ENCODE data around the gene KLK10. TPM values are rescaled to one million over a fixed set of nuclear protein-coding genes. Genes with fewer than 3 reads are reported as not detected.

Gene KLK10
- polyA plus RNA-seq, 1 experiment, result not detected

DNA sequence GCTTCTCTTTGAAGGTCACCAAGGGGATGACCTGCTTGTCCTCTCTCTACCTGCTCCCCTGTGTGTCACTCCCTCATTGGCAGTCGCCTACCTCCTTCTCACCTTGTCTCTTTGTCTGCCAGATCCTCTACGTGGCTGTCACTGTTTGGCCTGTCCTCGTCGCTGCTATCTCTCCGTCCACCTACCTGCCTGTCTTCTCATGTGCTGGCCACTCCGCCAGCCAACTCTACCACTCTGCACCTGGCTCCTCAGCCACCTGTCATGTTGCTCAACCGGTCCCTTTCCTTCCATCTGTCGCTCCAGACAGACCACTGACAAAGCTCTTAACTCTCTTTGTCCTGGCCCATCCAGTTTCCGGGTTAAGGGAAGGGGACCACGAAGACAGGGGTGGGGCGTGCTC lies 15.2 kb upstream of the KLK10 start, which contains the start of gene KLK12:
TSS of gene KLK12 (minus strand) at position 299 of the 400 bp plus-strand sequence. CDS start 381 bp downstream, outside the sequence.
- Histone ChIP-seq H3K27ac (ENCODE audit: low read depth, low read length) (no peak within 1 kb of the TSS), H3K4me3 (ENCODE audit: low read depth, low read length) (no peak within 1 kb of the TSS), H3K9me3 (ENCODE audit: control insufficient read depth, insufficient read depth, low read length) (peaks cover 16% of the 10 kb centered on the region), H3K27me3 (ENCODE audit: control insufficient read depth, insufficient read depth, low read length) (no peaks in the 10 kb centered on the region)
- POLR2A ChIA-PET, result no interaction called here
- CTCF ChIA-PET, result no interaction called here
- TF ChIP-seq, protein P1, sequence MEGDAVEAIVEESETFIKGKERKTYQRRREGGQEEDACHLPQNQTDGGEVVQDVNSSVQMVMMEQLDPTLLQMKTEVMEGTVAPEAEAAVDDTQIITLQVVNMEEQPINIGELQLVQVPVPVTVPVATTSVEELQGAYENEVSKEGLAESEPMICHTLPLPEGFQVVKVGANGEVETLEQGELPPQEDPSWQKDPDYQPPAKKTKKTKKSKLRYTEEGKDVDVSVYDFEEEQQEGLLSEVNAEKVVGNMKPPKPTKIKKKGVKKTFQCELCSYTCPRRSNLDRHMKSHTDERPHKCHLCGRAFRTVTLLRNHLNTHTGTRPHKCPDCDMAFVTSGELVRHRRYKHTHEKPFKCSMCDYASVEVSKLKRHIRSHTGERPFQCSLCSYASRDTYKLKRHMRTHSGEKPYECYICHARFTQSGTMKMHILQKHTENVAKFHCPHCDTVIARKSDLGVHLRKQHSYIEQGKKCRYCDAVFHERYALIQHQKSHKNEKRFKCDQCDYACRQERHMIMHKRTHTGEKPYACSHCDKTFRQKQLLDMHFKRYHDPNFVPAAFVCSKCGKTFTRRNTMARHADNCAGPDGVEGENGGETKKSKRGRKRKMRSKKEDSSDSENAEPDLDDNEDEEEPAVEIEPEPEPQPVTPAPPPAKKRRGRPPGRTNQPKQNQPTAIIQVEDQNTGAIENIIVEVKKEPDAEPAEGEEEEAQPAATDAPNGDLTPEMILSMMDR (IDR thresholded peaks at IDR 0.05; ENCODE audit: low read depth, low read length), result no peak
- no peak for DNase-seq (ENCODE audit: low read depth, low spot score)

DNA sequence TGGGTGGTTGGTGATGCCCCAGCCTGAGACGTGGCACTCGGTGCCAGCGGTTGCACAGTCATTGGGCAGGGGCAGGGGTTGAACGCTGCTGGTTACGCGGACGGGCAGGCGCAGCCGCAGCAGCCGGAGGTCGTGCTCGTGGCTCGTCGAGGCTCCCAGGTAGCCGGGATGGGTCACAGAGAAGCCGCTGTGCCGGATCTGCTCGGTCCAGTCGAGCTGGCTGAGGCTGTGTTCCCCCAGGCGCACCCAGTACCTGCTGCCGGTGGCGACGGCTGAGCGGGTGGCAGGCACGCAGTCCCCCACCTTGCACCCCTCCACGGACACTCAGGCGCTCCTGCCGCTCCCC lies 12.3 kb upstream of the KLK10 start:
- ChIA-PET POLR2A (no interaction called here), CTCF (interaction anchor here (1.1 kb wide), 1 partner anchor 11 kb away, joined by 4 read pairs; no protein-coding TSS in a partner anchor)
- TF ChIP-seq, protein P1 (IDR thresholded peaks at IDR 0.05; ENCODE audit: low read depth, low read length), result no peak
- Histone ChIP-seq H3K4me3 (ENCODE audit: low read depth, low read length) (no peak overlapping the region), H3K27me3 (ENCODE audit: control insufficient read depth, insufficient read depth, low read length) (no peaks in the 10 kb centered on the region), H3K27ac (ENCODE audit: low read depth, low read length) (no peak overlapping the region), H3K9me3 (ENCODE audit: control insufficient read depth, insufficient read depth, low read length) (peaks cover 16% of the 10 kb centered on the region)
- no peak for DNase-seq (ENCODE audit: low read depth, low spot score)

DNA sequence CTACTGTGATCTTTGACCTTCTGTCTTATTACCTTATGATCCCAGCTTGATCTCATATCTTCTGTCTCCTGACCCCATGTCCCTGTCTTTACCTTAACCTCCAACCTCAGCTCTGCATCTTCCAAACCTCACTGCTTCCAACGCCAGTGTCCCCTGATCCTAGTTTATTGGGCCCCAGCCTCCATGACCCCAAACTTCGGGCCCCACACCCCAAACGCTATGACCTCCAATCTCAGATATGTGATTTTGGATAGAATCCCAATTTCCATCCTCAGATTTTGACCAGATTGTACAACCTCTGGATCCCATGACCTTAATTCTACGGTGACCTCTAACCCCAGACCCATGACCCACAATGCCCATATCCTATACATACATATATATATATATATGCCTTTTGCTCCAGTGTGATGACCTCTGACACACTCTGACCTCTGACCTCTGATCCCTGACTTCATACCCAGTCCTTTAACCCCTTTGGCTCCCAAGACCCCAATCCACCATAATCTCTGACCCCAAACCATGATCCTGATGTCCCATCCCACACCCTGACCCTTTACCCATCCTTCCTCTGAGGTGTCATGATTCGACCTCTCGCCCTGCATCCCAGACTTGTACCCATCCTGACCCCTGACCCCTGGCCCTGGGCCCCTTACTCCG lies 11.8 kb upstream of the KLK10 start:
- POLR2A ChIA-PET, result no interaction called here
- TF ChIP-seq, protein P1 (IDR thresholded peaks at IDR 0.05; ENCODE audit: low read depth, low read length), result no peak
- Histone ChIP-seq H3K27ac (ENCODE audit: low read depth, low read length) (no peak overlapping the region), H3K9me3 (ENCODE audit: control insufficient read depth, insufficient read depth, low read length) (peaks cover 16% of the 10 kb centered on the region), H3K4me3 (ENCODE audit: low read depth, low read length) (no peak overlapping the region), H3K27me3 (ENCODE audit: control insufficient read depth, insufficient read depth, low read length) (no peaks in the 10 kb centered on the region)
- DNase-seq (ENCODE audit: low read depth, low spot score), result no peak
- CTCF ChIA-PET, result no interaction called here

DNA sequence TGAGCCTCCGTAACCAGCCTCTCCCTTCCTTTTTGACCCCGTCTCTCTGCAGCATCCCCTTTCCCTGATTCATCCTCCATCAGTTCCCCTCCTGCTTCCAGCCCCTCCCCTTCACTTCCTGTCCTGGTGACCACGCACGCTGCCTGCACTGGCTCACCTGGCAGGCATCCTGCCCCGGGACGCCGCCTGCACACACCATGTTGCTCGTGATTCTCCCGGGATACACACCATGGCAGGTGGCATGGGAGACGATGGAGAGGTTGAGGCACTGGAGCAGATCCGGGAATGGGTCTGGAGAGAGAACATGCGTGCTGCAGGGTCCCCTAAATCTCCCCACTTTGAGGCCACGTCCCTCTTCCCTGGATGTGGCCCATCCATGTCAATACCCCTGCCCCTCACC lies 11.1 kb upstream of the KLK10 start:
- H3K9me3 ChIP-seq (ENCODE audit: control insufficient read depth, insufficient read depth, low read length), result peaks cover 16% of the 10 kb centered on the region
- DNase-seq (ENCODE audit: low read depth, low spot score), result no peak
- ChIA-PET CTCF (no interaction called here), POLR2A (no interaction called here)
- no peaks in the 10 kb centered on the region for H3K27me3 ChIP-seq (ENCODE audit: control insufficient read depth, insufficient read depth, low read length)
- TF ChIP-seq, protein P1 (IDR thresholded peaks at IDR 0.05; ENCODE audit: low read depth, low read length), result no peak
- H3K27ac ChIP-seq (ENCODE audit: low read depth, low read length), result no peak overlapping the region
- H3K4me3 ChIP-seq (ENCODE audit: low read depth, low read length), result no peak overlapping the region

DNA sequence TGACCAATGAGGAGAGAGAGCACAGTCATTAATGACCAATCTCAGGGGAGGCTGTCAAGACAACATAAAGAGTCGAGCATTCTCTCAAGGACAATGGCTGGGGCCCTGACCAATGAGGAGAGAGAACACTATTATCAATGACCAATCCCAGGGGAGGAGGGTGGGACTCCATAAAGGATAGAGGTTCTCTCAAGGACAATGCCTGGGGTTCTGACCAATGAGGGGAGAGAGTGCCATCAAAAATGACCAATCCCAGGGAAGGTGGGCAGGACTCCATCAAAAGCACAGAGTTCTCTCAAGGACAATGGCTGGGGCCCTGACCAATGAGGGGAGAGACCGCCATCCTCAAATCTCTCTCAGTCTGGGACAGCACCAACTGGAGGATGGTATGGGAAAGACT lies 10.2 kb upstream of the KLK10 start:
- no peak overlapping the region for H3K27ac ChIP-seq (ENCODE audit: low read depth, low read length)
- no peak for DNase-seq (ENCODE audit: low read depth, low spot score)
- TF ChIP-seq, protein P1 (IDR thresholded peaks at IDR 0.05; ENCODE audit: low read depth, low read length), result no peak
- CTCF ChIA-PET, result no interaction called here
- POLR2A ChIA-PET, result no interaction called here
- H3K27me3 ChIP-seq (ENCODE audit: control insufficient read depth, insufficient read depth, low read length), result no peaks in the 10 kb centered on the region
- H3K9me3 ChIP-seq (ENCODE audit: control insufficient read depth, insufficient read depth, low read length), result peaks cover 16% of the 10 kb centered on the region
- H3K4me3 ChIP-seq (ENCODE audit: low read depth, low read length), result no peak overlapping the region
